GM13976 (cell line): ENCODE measurements around the gene FOXP1.

Experiments
- DNase-seq: peaks from one replicate; pipeline ENCODE4 v3.0.0; 2012; ENCODE audit warnings: low spot score
- CTCF ChIP-seq: IDR thresholded peaks from 2 replicates; pipeline ENCODE4 v1.5.1; 2012; ENCODE audit warnings: borderline replicate concordance, mild to moderate bottlenecking; ENCODE audit not compliant: insufficient read depth; ENCODE audit errors: extremely low read depth, missing control alignments, control extremely low read depth
- in situ Hi-C: fragments of 300-500 bp; cut with MboI; formaldehyde crosslinking; loops from one replicate; pipeline ENCODE4 v1.12.0; 2022; ENCODE audit warnings: low sequenced_read_pairs, mixed read lengths, inconsistent platforms; ENCODE audit not compliant: unreplicated experiment

The FOXP1 gene

GRCh38 chr3:71003511-71003910 is 580.0 kb downstream of the FOXP1 start:
- in situ Hi-C loops = no loop called here
- DNase-seq = no peak
- TF ChIP-seq CTCF = no peak

- no peak for DNase-seq
- no peak for TF ChIP-seq CTCF
- in situ Hi-C loops = no loop called here
These were observed 581.2 kb downstream of the FOXP1 start for GRCh38 chr3:71002298-71002697.

- in situ Hi-C loops = no loop called here
- DNase-seq = no peak
- no peak for TF ChIP-seq CTCF
These were observed 582.2 kb downstream of the FOXP1 start for GRCh38 chr3:71001303-71001830.

- in situ Hi-C loops = no loop called here
- DNase-seq = no peak
- TF ChIP-seq CTCF = no peak
These were observed 583.0 kb downstream of the FOXP1 start for GRCh38 chr3:71000483-71000882.

- no peak for TF ChIP-seq CTCF
- in situ Hi-C loops = no loop called here
- no peak for DNase-seq
These were observed 583.8 kb downstream of the FOXP1 start for GRCh38 chr3:70999730-71000129.

- DNase-seq = no peak
These were observed 587.4 kb downstream of the FOXP1 start for GRCh38 chr3:70996082-70996481.

More at GRCh38 chr3:70996082-70996481, 587.4 kb downstream of the FOXP1 start:
- in situ Hi-C loops = no loop called here
- TF ChIP-seq CTCF = no peak
